ENCODE results near the gene UBE2I.

The UBE2I gene

DNA sequence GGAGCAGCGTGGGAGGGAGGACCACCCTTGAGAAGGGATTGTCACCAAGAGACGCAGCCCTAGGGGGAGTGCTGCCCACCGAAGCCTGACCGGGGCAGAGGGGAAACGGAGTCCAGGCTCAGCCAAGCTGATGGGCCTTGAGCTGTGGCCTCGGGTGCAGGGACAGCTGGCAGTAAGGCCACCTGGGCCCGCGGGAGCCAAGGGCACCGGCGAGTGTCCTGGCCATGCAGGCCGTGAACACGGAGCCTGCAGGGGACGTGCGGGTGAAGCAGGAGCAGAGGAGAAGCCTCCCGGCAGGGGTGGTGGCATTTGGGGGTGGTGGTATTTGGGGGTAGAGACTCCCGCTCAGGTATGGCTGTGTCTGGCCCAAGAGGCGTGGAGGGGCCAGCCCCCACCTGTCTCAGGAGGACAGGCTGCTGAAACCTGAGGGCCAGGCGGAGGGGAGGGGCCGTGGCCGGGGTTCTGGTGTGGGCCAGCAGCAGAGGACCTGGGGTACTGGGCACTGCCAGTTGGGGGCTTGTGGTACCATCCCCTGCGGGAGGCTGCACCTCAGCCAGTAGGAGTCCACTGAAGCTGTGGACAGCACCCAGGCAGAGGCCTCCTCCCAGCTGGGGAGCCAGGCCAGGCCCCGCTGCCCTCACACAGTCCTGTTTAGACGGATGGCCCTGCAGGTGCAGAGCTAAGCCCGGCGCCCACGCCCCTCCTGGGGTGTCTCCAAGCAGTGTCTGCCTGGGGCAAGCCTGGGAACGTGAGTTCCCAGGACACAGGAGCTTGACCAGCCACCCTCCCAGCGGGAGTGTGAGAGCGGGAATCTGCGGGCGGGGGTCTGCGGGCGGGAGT, 46.8 kb downstream of the UBE2I start:
- H3F3A ChIP-seq (ENCODE audit: low read depth): no peaks in the 10 kb centered on the region
- H3K27me3 ChIP-seq (ENCODE audit: insufficient read depth, low read length, poor library complexity, severe bottlenecking): no peaks in the 10 kb centered on the region
- no peaks in the 10 kb centered on the region for H3K9me3 ChIP-seq (ENCODE audit: insufficient read depth, low read depth, low read length)
- no peaks in the 10 kb centered on the region for H3K4me1 ChIP-seq (ENCODE audit: insufficient read depth, low read length, poor library complexity, severe bottlenecking)
- TF ChIP-seq, protein P1, sequence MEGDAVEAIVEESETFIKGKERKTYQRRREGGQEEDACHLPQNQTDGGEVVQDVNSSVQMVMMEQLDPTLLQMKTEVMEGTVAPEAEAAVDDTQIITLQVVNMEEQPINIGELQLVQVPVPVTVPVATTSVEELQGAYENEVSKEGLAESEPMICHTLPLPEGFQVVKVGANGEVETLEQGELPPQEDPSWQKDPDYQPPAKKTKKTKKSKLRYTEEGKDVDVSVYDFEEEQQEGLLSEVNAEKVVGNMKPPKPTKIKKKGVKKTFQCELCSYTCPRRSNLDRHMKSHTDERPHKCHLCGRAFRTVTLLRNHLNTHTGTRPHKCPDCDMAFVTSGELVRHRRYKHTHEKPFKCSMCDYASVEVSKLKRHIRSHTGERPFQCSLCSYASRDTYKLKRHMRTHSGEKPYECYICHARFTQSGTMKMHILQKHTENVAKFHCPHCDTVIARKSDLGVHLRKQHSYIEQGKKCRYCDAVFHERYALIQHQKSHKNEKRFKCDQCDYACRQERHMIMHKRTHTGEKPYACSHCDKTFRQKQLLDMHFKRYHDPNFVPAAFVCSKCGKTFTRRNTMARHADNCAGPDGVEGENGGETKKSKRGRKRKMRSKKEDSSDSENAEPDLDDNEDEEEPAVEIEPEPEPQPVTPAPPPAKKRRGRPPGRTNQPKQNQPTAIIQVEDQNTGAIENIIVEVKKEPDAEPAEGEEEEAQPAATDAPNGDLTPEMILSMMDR (conservative IDR thresholded peaks at IDR 0.05; ENCODE audit: low read length): no peak
- no peak for TF ChIP-seq EZH2phosphoT487 (IDR thresholded peaks at IDR 0.05; ENCODE audit: borderline replicate concordance)
- H3K36me3 ChIP-seq (ENCODE audit: insufficient read depth, low read length): no peaks in the 10 kb centered on the region
- H3K79me2 ChIP-seq (ENCODE audit: insufficient read depth, low read length): peaks cover 2% of the 10 kb centered on the region; the same call in 1 of the 2 replicates
- H2AFZ ChIP-seq (ENCODE audit: low read length): no peak overlapping the region
- no peak overlapping the region for H3K9ac ChIP-seq (ENCODE audit: low read depth, low read length, poor library complexity, severe bottlenecking)
- H4K20me1 ChIP-seq (ENCODE audit: insufficient read depth, low read length, poor library complexity, severe bottlenecking): no peaks in the 10 kb centered on the region
- H3K4me3 ChIP-seq (ENCODE audit: low read length, poor library complexity, severe bottlenecking): no peak overlapping the region
- no peak overlapping the region for H3K4me2 ChIP-seq (ENCODE audit: low read depth, low read length, poor library complexity, severe bottlenecking)
- H3K9me2 ChIP-seq (replicated peaks; ENCODE audit: low read depth, low read length): no peaks in the 10 kb centered on the region

DNA sequence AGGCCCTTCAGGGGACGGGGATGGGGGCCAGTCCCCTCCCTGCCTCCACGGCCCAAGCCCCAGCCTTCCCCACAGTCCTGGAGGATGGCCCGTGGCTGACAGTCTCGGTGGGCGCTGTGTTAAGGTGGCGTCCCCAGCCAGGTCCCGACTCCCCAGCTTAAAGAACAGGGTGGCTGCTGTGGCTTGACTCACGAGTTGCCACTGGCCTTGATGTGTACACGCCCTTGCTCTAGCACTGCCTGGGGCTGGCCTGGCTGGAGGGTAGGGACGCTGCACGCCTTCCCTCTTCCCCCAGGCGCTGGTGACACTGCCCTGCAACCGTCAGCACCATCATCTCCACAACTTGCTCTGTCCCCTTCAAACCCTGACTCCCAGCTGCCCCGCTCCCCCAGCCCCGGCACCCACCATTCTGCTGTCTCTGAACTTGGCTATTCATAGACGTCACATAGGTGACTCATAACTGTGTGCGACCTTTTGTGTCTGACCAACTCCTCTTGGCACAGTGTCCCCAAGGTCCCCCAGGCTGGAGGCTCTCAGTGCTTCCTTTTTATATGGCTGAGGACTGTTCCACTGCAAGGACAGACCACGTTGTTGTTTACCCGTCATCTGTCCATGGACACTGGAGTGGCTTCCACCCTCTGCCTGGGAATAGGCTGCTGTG, 48.6 kb downstream of the UBE2I start:
- Histone ChIP-seq H3K9ac (ENCODE audit: low read depth, low read length, poor library complexity, severe bottlenecking) (no peak overlapping the region), H3K9me3 (ENCODE audit: insufficient read depth, low read depth, low read length) (no peaks in the 10 kb centered on the region), H4K20me1 (ENCODE audit: insufficient read depth, low read length, poor library complexity, severe bottlenecking) (no peaks in the 10 kb centered on the region), H2AFZ (ENCODE audit: low read length) (no peak overlapping the region), H3K4me3 (ENCODE audit: low read length, poor library complexity, severe bottlenecking) (no peak overlapping the region), H3K9me2 (replicated peaks; ENCODE audit: low read depth, low read length) (no peaks in the 10 kb centered on the region), H3F3A (ENCODE audit: low read depth) (no peaks in the 10 kb centered on the region), H3K4me1 (ENCODE audit: insufficient read depth, low read length, poor library complexity, severe bottlenecking) (no peaks in the 10 kb centered on the region), H3K79me2 (ENCODE audit: insufficient read depth, low read length) (no peaks in the 10 kb centered on the region), H3K36me3 (ENCODE audit: insufficient read depth, low read length) (no peaks in the 10 kb centered on the region), H3K4me2 (ENCODE audit: low read depth, low read length, poor library complexity, severe bottlenecking) (no peak overlapping the region), H3K27me3 (ENCODE audit: insufficient read depth, low read length, poor library complexity, severe bottlenecking) (no peaks in the 10 kb centered on the region)
- TF ChIP-seq, protein P1 (conservative IDR thresholded peaks at IDR 0.05; ENCODE audit: low read length): no peak

DNA sequence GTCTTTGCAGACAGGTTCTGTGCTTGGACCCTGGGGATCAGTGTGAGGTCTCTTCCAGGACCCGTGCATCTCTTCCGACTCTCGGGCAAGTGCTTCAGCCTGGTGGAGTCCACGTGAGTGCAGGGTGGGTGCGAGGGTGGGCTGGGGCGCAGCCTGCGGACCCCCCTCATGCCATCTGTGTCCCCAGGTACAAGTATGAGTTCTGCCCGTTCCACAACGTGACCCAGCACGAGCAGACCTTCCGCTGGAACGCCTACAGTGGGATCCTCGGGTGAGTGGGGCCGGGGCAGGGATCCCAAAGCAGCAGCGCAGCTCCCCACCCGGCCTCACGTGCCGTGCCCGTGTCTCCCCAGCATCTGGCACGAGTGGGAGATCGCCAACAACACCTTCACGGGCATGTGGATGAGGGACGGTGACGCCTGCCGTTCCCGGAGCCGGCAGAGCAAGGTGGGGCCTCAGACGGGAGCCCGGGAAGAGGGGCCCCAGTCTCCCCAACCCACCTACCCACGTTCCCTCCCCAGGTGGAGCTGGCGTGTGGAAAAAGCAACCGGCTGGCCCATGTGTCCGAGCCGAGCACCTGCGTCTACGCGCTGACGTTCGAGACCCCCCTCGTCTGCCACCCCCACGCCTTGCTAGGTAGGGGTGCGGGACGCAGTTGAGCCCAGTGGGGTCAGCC, 52.4 kb downstream of the UBE2I start:
- no peaks in the 10 kb centered on the region for H3K27me3 ChIP-seq (ENCODE audit: insufficient read depth, low read length, poor library complexity, severe bottlenecking)
- no peaks in the 10 kb centered on the region for H3K4me1 ChIP-seq (ENCODE audit: insufficient read depth, low read length, poor library complexity, severe bottlenecking)
- no peak overlapping the region for H3K9ac ChIP-seq (ENCODE audit: low read depth, low read length, poor library complexity, severe bottlenecking)
- no peaks in the 10 kb centered on the region for H3K36me3 ChIP-seq (ENCODE audit: insufficient read depth, low read length)
- H3K9me2 ChIP-seq (replicated peaks; ENCODE audit: low read depth, low read length): no peaks in the 10 kb centered on the region
- no peaks in the 10 kb centered on the region for H3K9me3 ChIP-seq (ENCODE audit: insufficient read depth, low read depth, low read length)
- no peak overlapping the region for H3K4me2 ChIP-seq (ENCODE audit: low read depth, low read length, poor library complexity, severe bottlenecking)
- no peaks in the 10 kb centered on the region for H3K79me2 ChIP-seq (ENCODE audit: insufficient read depth, low read length)
- no peak overlapping the region for H2AFZ ChIP-seq (ENCODE audit: low read length)
- no peaks in the 10 kb centered on the region for H4K20me1 ChIP-seq (ENCODE audit: insufficient read depth, low read length, poor library complexity, severe bottlenecking)
- no peak overlapping the region for H3K4me3 ChIP-seq (ENCODE audit: low read length, poor library complexity, severe bottlenecking)
- no peaks in the 10 kb centered on the region for H3F3A ChIP-seq (ENCODE audit: low read depth)
- no peak for TF ChIP-seq EZH2phosphoT487 (IDR thresholded peaks at IDR 0.05; ENCODE audit: borderline replicate concordance)
- TF ChIP-seq, protein P1 (conservative IDR thresholded peaks at IDR 0.05; ENCODE audit: low read length): no peak
